VCaP (cell line): ENCODE results near the gene CARS2.
"Not testable (repeated sequence)": the region's sequence is repeated elsewhere in the genome, so short reads cannot be mapped to it uniquely, and the experiment has no call there.

Experiments
- H3K27ac ChIP-seq: fragments of 450-650 bp; 2 replicates; pipeline ENCODE4 v1.5.1; 2017
- TF ChIP-seq, protein P1 (sequence below): fragments of 450-650 bp; conservative IDR thresholded peaks from 2 replicates; pipeline ENCODE4 v1.5.1; 2017; ENCODE audit warnings: mild to moderate bottlenecking, moderate library complexity

The CARS2 gene

DNA sequence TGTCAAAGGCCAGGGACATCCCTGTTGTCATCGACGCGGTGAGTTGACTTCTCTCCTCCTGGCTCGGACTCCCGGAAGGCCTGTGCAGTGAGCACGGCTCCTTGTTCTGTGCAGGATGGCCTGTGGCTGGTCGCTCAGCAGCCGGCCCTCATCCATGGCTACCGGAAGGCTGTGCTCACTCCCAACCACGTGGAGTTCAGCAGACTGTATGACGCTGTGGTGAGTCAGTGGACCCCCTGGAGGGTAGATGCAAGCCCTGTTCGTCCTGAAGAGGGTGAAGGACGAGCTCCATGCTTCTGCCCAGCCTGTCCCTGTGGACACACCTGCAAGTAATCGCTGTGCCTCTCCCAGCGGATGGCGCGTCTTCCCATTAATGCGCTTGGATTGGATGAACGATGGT is 71.4 kb downstream of the CARS2 start:
- TF ChIP-seq, protein P1, sequence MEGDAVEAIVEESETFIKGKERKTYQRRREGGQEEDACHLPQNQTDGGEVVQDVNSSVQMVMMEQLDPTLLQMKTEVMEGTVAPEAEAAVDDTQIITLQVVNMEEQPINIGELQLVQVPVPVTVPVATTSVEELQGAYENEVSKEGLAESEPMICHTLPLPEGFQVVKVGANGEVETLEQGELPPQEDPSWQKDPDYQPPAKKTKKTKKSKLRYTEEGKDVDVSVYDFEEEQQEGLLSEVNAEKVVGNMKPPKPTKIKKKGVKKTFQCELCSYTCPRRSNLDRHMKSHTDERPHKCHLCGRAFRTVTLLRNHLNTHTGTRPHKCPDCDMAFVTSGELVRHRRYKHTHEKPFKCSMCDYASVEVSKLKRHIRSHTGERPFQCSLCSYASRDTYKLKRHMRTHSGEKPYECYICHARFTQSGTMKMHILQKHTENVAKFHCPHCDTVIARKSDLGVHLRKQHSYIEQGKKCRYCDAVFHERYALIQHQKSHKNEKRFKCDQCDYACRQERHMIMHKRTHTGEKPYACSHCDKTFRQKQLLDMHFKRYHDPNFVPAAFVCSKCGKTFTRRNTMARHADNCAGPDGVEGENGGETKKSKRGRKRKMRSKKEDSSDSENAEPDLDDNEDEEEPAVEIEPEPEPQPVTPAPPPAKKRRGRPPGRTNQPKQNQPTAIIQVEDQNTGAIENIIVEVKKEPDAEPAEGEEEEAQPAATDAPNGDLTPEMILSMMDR, result no peak
- H3K27ac ChIP-seq, result no peak overlapping the region; the same call in 1 of the 2 replicates

DNA sequence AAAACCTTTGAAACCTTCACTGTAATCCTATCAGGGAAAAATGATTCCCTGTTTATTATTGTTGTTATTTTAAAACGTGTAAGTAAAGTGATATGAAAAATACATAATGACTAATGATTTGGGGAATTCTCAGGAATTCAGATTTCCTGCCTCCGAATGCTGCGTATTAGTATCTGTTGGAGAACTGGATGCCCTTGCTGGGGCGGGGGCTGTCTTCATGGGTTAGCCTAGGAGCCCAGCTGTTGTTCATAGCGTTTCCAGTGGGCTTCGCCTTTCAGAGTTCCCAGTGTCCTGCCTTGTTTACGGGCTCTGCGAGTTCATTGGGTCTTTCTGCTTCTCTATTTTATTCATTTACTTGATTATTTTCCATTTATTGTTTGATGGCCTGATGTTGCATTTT is 72.1 kb downstream of the CARS2 start:
- TF ChIP-seq, protein P1, result no peak
- no peak overlapping the region for H3K27ac ChIP-seq

DNA sequence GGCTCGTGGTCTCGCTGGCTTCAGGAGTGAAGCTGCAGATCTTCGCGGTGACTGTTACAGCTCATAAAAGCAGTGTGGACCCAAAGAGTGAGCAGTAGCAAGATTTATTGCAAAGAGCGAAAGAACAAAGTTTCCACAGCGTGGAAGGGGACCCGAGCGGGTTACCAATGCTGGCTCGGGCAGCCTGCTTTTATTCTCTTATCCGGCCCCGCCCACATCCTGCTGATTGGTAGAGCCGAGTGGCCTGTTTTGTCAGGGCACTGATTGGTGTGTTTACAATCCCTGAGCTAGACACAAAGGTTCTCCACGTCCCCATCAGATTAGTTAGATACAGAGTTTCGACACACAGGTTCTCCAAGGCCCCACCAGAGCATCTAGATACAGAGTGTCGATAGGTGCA is 73.7 kb downstream of the CARS2 start:
- H3K27ac ChIP-seq, result not testable (repeated sequence)

DNA sequence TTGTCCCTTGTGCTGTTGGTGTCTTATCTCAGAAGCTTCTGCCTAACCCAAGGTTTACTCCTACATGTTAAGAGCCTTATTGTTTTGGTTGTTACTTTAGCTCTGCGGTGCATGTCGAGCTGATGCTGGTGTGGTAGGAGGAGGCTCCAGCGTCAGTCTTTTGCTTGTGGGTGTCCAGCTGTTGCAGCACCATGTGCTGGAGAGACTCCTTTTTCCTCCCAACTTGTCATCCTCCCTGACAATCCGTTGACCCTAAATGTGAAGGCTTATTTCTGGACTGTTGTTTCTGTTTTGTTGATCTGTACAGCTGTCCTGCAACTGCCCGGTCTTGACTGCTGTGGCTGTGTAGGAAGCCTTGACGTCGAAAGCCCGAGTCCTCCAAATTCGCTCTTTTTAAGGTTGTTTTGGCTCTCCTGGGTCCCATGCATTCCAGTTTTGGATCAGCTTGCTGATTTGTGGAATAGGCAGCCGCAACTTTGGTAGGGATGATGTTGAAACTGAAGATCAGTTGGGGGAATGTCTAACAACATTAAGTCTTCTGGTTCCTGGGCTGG is 75.3 kb downstream of the CARS2 start:
- H3K27ac ChIP-seq, result no peak overlapping the region; the same call in 1 of the 2 replicates
- TF ChIP-seq, protein P1, result no peak

DNA sequence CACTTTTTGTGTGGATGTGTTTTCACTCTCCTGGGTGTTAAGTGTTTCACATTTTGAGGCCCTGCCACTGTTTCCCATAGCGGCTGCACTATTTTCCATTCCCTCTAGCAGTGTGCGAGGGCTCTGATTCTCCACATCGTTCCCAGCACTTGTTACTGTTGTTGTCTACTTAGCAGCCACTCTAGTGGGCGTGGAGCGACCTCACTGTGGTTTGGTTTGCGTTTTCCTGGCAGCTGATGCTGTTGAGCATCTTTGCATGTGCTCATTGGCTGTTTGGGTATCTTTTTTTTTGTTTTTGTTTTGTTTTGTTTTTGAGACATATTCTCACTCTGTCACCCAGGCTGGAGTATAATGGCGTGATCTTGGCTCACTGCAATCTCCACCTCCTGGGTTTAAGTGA is 76.2 kb downstream of the CARS2 start:
- no peak overlapping the region for H3K27ac ChIP-seq
- TF ChIP-seq, protein P1, result no peak

DNA sequence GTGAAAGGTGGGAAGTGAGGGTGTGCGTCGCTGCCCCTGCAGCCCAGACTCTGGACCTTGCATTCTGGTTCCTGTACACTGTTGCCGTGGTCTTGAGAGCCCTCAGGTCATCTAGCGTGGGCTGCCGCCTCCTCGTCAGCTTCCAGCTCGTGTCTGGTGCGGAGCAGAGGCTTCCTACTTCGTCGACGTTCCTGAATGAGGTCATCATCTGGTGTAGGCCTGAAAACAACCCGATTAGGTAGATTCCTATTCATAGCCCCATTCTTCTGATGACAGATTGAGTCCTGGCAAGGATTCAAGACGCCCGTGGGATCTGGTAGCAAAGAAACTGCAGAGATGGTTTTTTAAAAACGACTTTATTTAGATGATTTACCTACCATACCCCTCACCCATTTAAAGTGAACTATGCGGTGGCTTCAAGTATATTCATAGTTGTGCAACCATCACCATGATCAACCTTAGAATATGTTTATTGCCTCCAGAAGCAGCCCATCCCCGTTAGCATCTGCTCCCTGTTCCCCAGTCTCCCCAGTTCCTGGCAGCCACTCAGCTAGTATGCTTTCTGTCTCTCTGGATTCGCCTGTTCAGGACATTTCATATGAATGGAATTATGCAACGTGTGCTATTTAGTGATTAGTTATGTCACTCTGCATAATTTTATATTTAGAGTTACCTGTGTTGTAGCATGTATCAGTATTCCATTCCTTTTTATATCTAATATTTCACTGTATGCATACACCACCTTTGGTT is 76.8 kb downstream of the CARS2 start:
- TF ChIP-seq, protein P1, result no peak
- no peak overlapping the region for H3K27ac ChIP-seq

DNA sequence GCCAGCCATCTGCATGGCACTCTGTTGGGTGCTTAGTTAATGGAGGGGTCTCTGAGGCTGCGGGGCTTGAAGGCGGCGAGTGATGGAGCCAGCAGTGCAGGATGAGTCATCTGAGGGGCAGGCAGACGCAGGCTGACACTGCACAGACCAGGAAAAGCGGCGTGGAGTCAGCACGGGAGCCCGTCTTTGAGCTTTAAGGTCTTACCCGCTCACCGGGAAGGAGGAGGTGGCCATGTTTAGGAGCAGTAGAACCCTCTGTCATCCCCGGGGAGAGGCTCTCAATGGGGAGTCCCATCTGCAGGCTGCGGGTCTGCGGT is 77.5 kb downstream of the CARS2 start:
- peak overlapping the region; percentile 89; the same call in 1 of the 2 replicates for H3K27ac ChIP-seq
- TF ChIP-seq, protein P1, result no peak

DNA sequence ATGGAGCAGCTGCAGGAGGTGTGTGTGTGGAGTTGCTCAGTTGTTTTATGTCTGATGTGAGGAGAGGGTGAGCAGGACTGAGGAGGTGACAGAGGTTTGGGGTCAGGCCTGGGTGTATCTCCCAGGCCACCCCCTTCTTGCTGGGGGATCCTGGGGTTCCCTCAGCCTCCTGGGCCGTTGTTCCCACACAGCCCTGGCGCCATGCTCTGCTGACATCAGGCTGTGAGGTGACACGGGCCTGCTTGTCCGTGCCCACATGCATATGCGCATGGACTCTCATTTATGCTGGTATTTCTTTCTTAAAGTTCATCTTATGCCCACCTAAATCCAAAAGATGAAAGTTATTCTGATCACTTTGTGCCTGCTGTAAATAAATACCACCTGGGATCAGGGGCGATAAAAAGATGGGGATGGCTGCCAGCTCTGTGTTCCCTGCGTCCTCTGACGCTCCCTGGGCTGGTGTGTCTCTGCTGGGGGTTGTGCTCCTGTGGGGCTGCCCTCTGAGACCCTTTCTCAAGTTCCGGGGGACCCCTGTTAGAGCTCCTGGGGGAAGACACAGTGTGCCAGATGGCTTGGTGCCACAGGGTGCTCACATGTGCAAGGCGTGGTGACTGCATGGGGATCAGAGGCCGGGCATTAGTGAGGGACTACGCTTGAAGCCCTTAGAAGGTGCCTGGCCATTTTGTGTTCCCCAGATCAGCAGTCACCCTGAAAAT is 78.0 kb downstream of the CARS2 start:
- peak overlapping the region; percentile 89; the same call in 1 of the 2 replicates for H3K27ac ChIP-seq
- TF ChIP-seq, protein P1, result no peak
